ENCODE data around the gene CAMTA1. TPM values are rescaled to one million over a fixed set of nuclear protein-coding genes. Genes with fewer than 3 reads are reported as not detected.

Gene CAMTA1
- polyA plus RNA-seq, 1 donor from 2014 or later = 162 TPM

DNA sequence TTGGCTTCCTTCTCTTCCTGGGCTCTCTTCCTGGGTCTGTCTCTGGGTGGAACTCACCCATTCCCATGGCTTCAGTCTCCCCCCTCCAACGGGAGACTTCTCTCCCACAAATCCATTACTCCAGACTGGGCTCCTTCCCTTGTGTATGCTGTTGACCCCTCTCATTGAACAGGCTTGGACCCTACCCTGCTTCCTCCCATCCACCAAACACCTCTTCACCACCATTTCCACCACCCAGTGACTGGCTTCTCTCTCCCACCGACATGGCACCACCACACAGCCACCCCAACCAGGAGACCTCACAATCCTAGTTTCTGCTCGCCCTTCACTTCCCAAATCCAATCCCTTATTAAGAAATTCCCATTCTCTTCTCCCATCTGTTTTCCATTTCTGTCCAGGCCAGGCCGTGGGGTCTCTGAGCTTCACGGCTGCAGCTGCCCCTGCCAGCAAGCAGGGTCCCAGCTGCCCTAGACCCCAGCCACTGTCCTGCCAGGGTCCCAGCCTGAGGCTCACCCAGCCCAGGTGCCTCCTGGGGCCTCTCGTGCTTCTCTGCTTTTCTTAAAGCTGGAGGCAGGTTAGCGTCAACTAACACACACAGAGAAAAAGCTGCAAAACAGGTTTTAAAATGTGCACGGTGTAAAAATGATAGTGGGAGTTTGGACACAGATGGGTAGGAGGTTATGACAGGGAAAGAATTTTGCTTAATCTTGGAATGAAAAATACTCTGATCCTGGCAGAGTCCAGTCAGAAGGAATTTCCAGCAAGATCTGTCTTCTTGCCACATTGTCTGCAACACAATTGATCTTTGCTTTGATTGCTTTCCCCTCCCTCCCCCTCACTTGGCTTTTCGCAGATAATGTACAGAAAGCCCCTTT lies 602.0 kb downstream of the CAMTA1 start:
- no peak overlapping the region for H3K27ac ChIP-seq (ENCODE audit: low read length)
- H3K79me2 ChIP-seq (replicated peaks; ENCODE audit: insufficient read depth, low read length) = no peaks in the 10 kb centered on the region
- no peaks in the 10 kb centered on the region for H3F3A ChIP-seq (ENCODE audit: insufficient read depth, low read length, poor library complexity, severe bottlenecking)
- H3K36me3 ChIP-seq (ENCODE audit: insufficient read depth, low read length) = no peaks in the 10 kb centered on the region
- no peaks in the 10 kb centered on the region for H3K27me3 ChIP-seq (ENCODE audit: insufficient read depth, low read depth, low read length)
- H3K9me3 ChIP-seq (ENCODE audit: low read length) = no peaks in the 10 kb centered on the region
- H3K9ac ChIP-seq (ENCODE audit: low read length) = peak overlapping the region; percentile 14
- H2AFZ ChIP-seq (ENCODE audit: low read depth, low read length) = no peak overlapping the region
- no peak overlapping the region for H3K4me3 ChIP-seq (ENCODE audit: low read length)
- no peaks in the 10 kb centered on the region for H3K9me2 ChIP-seq (ENCODE audit: insufficient read depth, low read length)
- no peaks in the 10 kb centered on the region for H4K20me1 ChIP-seq (ENCODE audit: insufficient read depth)
- TF ChIP-seq SMC3 (conservative IDR thresholded peaks at IDR 0.05; ENCODE audit: poor library complexity) (no peak), EZH2 (IDR thresholded peaks at IDR 0.05; ENCODE audit: borderline replicate concordance, insufficient read depth, low read length, poor library complexity, severe bottlenecking) (no peak), POLR2AphosphoS5 (IDR thresholded peaks at IDR 0.05) (no peak)
- no peak overlapping the region for H3K4me2 ChIP-seq (ENCODE audit: low read length)

DNA sequence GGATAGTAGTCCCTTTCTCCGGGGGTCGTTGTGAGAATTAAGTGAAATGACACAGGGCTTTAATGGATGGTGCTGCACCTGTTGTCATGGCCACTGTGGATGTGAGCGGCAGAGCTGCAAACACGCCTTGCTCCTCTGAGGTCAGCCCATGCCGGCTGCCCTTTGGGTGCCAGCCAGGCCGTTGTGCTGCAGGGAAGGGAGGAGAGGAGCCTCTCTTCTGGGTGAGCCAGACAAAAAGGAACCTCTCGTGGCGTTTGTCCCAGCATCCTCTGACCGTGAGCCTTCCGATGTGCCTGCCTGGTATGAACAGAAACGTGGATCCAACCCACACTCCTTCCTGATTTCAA lies 602.9 kb downstream of the CAMTA1 start:
- no peaks in the 10 kb centered on the region for H3K27me3 ChIP-seq (ENCODE audit: insufficient read depth, low read depth, low read length)
- H3K27ac ChIP-seq (ENCODE audit: low read length) = no peak overlapping the region
- no peak overlapping the region for H3K4me3 ChIP-seq (ENCODE audit: low read length)
- no peak overlapping the region for H2AFZ ChIP-seq (ENCODE audit: low read depth, low read length)
- no peaks in the 10 kb centered on the region for H3K9me3 ChIP-seq (ENCODE audit: low read length)
- H4K20me1 ChIP-seq (ENCODE audit: insufficient read depth) = no peaks in the 10 kb centered on the region
- no peaks in the 10 kb centered on the region for H3K79me2 ChIP-seq (replicated peaks; ENCODE audit: insufficient read depth, low read length)
- H3K36me3 ChIP-seq (ENCODE audit: insufficient read depth, low read length) = no peaks in the 10 kb centered on the region
- H3F3A ChIP-seq (ENCODE audit: insufficient read depth, low read length, poor library complexity, severe bottlenecking) = no peaks in the 10 kb centered on the region
- no peak overlapping the region for H3K4me2 ChIP-seq (ENCODE audit: low read length)
- H3K9ac ChIP-seq (ENCODE audit: low read length) = no peak overlapping the region
- H3K9me2 ChIP-seq (ENCODE audit: insufficient read depth, low read length) = no peaks in the 10 kb centered on the region
- TF ChIP-seq, protein P1, sequence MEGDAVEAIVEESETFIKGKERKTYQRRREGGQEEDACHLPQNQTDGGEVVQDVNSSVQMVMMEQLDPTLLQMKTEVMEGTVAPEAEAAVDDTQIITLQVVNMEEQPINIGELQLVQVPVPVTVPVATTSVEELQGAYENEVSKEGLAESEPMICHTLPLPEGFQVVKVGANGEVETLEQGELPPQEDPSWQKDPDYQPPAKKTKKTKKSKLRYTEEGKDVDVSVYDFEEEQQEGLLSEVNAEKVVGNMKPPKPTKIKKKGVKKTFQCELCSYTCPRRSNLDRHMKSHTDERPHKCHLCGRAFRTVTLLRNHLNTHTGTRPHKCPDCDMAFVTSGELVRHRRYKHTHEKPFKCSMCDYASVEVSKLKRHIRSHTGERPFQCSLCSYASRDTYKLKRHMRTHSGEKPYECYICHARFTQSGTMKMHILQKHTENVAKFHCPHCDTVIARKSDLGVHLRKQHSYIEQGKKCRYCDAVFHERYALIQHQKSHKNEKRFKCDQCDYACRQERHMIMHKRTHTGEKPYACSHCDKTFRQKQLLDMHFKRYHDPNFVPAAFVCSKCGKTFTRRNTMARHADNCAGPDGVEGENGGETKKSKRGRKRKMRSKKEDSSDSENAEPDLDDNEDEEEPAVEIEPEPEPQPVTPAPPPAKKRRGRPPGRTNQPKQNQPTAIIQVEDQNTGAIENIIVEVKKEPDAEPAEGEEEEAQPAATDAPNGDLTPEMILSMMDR (IDR thresholded peaks at IDR 0.05; ENCODE audit: poor library complexity, severe bottlenecking) = no peak
- TF ChIP-seq, protein P2, sequence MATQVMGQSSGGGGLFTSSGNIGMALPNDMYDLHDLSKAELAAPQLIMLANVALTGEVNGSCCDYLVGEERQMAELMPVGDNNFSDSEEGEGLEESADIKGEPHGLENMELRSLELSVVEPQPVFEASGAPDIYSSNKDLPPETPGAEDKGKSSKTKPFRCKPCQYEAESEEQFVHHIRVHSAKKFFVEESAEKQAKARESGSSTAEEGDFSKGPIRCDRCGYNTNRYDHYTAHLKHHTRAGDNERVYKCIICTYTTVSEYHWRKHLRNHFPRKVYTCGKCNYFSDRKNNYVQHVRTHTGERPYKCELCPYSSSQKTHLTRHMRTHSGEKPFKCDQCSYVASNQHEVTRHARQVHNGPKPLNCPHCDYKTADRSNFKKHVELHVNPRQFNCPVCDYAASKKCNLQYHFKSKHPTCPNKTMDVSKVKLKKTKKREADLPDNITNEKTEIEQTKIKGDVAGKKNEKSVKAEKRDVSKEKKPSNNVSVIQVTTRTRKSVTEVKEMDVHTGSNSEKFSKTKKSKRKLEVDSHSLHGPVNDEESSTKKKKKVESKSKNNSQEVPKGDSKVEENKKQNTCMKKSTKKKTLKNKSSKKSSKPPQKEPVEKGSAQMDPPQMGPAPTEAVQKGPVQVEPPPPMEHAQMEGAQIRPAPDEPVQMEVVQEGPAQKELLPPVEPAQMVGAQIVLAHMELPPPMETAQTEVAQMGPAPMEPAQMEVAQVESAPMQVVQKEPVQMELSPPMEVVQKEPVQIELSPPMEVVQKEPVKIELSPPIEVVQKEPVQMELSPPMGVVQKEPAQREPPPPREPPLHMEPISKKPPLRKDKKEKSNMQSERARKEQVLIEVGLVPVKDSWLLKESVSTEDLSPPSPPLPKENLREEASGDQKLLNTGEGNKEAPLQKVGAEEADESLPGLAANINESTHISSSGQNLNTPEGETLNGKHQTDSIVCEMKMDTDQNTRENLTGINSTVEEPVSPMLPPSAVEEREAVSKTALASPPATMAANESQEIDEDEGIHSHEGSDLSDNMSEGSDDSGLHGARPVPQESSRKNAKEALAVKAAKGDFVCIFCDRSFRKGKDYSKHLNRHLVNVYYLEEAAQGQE (IDR thresholded peaks at IDR 0.05; ENCODE audit: borderline replicate concordance) = no peak
- TF ChIP-seq SMC3 (conservative IDR thresholded peaks at IDR 0.05; ENCODE audit: poor library complexity) (no peak), EZH2 (IDR thresholded peaks at IDR 0.05; ENCODE audit: borderline replicate concordance, insufficient read depth, low read length, poor library complexity, severe bottlenecking) (no peak), TAF1 (IDR thresholded peaks at IDR 0.05; ENCODE audit: low read depth) (no peak), RAD21 (conservative IDR thresholded peaks at IDR 0.05) (no peak)

Measured in neural cell (in vitro differentiated cells).